ENCODE results near the gene NAXE.
"Not testable (repeated sequence)": the region's sequence is repeated elsewhere in the genome, so short reads cannot be mapped to it uniquely, and the experiment has no call there.

The NAXE gene

GRCh38 chr1:156608036-156608674, 16.6 kb downstream of the NAXE start:
- Histone ChIP-seq H3K4me2 (ENCODE audit: low read length) (peak overlapping the region; percentile 33), H3K79me2 (ENCODE audit: control insufficient read depth, low read length) (no peaks in the 10 kb centered on the region), H3F3A (ENCODE audit: control insufficient read depth, insufficient read depth) (peaks cover 10% of the 10 kb centered on the region), H3K4me3 (ENCODE audit: low read length) (no peak overlapping the region), H3K27me3 (ENCODE audit: control insufficient read depth, low read length) (peaks cover 10% of the 10 kb centered on the region), H3K4me1 (ENCODE audit: control insufficient read depth, low read length) (peaks cover 31% of the 10 kb centered on the region), H3K27ac (ENCODE audit: low read depth, low read length) (no peak overlapping the region), H4K20me1 (ENCODE audit: control insufficient read depth, insufficient read depth, low read depth, low read length) (no peaks in the 10 kb centered on the region), H3K9me2 (replicated peaks; ENCODE audit: control insufficient read depth, low read length) (no peaks in the 10 kb centered on the region), H3K36me3 (ENCODE audit: control insufficient read depth, low read length) (no peaks in the 10 kb centered on the region), H3K9me3 (ENCODE audit: control insufficient read depth, insufficient read depth, low read length) (no peaks in the 10 kb centered on the region)
- TF ChIP-seq EZH2phosphoT487 (IDR thresholded peaks at IDR 0.05; ENCODE audit: borderline replicate concordance, low read length) (no peak), CTCF (IDR thresholded peaks at IDR 0.05; ENCODE audit: low read depth, low read length, poor library complexity, severe bottlenecking) (peak; percentile 80)

GRCh38 chr1:156608981-156609380, 17.4 kb downstream of the NAXE start:
- Histone ChIP-seq H3K4me2 (ENCODE audit: low read length) (no peak overlapping the region), H4K20me1 (ENCODE audit: control insufficient read depth, insufficient read depth, low read depth, low read length) (no peaks in the 10 kb centered on the region)

GRCh38 chr1:156610072-156610471, 18.5 kb downstream of the NAXE start:
- Histone ChIP-seq H3K4me1 (ENCODE audit: control insufficient read depth, low read length) (peaks cover 31% of the 10 kb centered on the region), H3K27me3 (ENCODE audit: control insufficient read depth, low read length) (peaks cover 15% of the 10 kb centered on the region)
- not testable (repeated sequence) for H3K9me2 ChIP-seq (replicated peaks; ENCODE audit: control insufficient read depth, low read length); H3K4me2 ChIP-seq (ENCODE audit: low read length); H4K20me1 ChIP-seq (ENCODE audit: control insufficient read depth, insufficient read depth, low read depth, low read length); H3K79me2 ChIP-seq (ENCODE audit: control insufficient read depth, low read length); H3F3A ChIP-seq (ENCODE audit: control insufficient read depth, insufficient read depth); H3K36me3 ChIP-seq (ENCODE audit: control insufficient read depth, low read length); H3K4me3 ChIP-seq (ENCODE audit: low read length); H3K9me3 ChIP-seq (ENCODE audit: control insufficient read depth, insufficient read depth, low read length); H3K27ac ChIP-seq (ENCODE audit: low read depth, low read length)

More at GRCh38 chr1:156608981-156609380, 17.4 kb downstream of the NAXE start:
- Histone ChIP-seq H3K4me3 (ENCODE audit: low read length) (no peak overlapping the region), H3K79me2 (ENCODE audit: control insufficient read depth, low read length) (no peaks in the 10 kb centered on the region), H3K9me2 (replicated peaks; ENCODE audit: control insufficient read depth, low read length) (no peaks in the 10 kb centered on the region), H3K27me3 (ENCODE audit: control insufficient read depth, low read length) (peaks cover 12% of the 10 kb centered on the region), H3K27ac (ENCODE audit: low read depth, low read length) (no peak overlapping the region), H3K4me1 (ENCODE audit: control insufficient read depth, low read length) (peaks cover 31% of the 10 kb centered on the region), H3K36me3 (ENCODE audit: control insufficient read depth, low read length) (no peaks in the 10 kb centered on the region), H3K9me3 (ENCODE audit: control insufficient read depth, insufficient read depth, low read length) (no peaks in the 10 kb centered on the region), H3F3A (ENCODE audit: control insufficient read depth, insufficient read depth) (peaks cover 10% of the 10 kb centered on the region)
- TF ChIP-seq EZH2phosphoT487 (IDR thresholded peaks at IDR 0.05; ENCODE audit: borderline replicate concordance, low read length) (no peak), CTCF (IDR thresholded peaks at IDR 0.05; ENCODE audit: low read depth, low read length, poor library complexity, severe bottlenecking) (peak; percentile 72)

GRCh38 chr1:156612666-156613065, 21.1 kb downstream of the NAXE start:
- no peak overlapping the region for H3K4me2 ChIP-seq (ENCODE audit: low read length)
- H3K4me1 ChIP-seq (ENCODE audit: control insufficient read depth, low read length): peaks cover 14% of the 10 kb centered on the region
- no peaks in the 10 kb centered on the region for H3K79me2 ChIP-seq (ENCODE audit: control insufficient read depth, low read length)
- H3K36me3 ChIP-seq (ENCODE audit: control insufficient read depth, low read length): no peaks in the 10 kb centered on the region
- H3F3A ChIP-seq (ENCODE audit: control insufficient read depth, insufficient read depth): peaks cover 3% of the 10 kb centered on the region
- no peaks in the 10 kb centered on the region for H4K20me1 ChIP-seq (ENCODE audit: control insufficient read depth, insufficient read depth, low read depth, low read length)
- no peaks in the 10 kb centered on the region for H3K9me2 ChIP-seq (replicated peaks; ENCODE audit: control insufficient read depth, low read length)
- no peak for TF ChIP-seq CTCF (IDR thresholded peaks at IDR 0.05; ENCODE audit: low read depth, low read length, poor library complexity, severe bottlenecking)
- TF ChIP-seq EZH2phosphoT487 (IDR thresholded peaks at IDR 0.05; ENCODE audit: borderline replicate concordance, low read length): no peak
- no peaks in the 10 kb centered on the region for H3K9me3 ChIP-seq (ENCODE audit: control insufficient read depth, insufficient read depth, low read length)
- H3K27ac ChIP-seq (ENCODE audit: low read depth, low read length): no peak overlapping the region
- H3K4me3 ChIP-seq (ENCODE audit: low read length): no peak overlapping the region
- H3K27me3 ChIP-seq (ENCODE audit: control insufficient read depth, low read length): peaks cover 24% of the 10 kb centered on the region

Measured in DOHH2 (cell line).